ENCODE measurements around the gene ABCG2. TPM values are rescaled to one million over a fixed set of nuclear protein-coding genes. Genes with fewer than 3 reads are reported as not detected.

The ABCG2 gene
- polyA plus RNA-seq, 1 experiment, result 0.45 TPM

DNA sequence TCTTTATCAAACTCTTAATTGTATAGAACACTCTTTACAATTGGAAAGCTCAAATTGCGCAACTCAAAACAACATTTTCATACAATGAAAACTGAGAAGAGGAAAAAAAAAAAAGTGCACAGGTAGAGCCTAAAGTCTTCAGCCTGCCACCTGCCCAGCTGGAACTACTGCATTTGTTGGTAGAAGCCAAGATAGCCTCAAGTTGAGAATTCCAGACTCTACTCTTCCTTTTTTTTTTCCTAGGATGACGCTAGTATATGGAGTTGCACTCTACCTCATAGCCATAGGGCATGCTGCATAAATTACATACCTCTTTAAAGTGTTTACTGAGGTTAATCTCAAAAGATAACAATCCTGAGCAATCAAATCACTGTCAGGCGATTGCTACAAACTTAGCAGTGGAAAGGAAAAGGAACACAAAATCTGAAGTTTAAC is 13.6 kb downstream of the ABCG2 start:
- CTCF ChIA-PET, result interaction anchor here (0.6 kb wide), 2 partner anchors 22 to 37 kb away, joined by 4 read pairs; no protein-coding TSS in a partner anchor
- TF ChIP-seq, protein P1, sequence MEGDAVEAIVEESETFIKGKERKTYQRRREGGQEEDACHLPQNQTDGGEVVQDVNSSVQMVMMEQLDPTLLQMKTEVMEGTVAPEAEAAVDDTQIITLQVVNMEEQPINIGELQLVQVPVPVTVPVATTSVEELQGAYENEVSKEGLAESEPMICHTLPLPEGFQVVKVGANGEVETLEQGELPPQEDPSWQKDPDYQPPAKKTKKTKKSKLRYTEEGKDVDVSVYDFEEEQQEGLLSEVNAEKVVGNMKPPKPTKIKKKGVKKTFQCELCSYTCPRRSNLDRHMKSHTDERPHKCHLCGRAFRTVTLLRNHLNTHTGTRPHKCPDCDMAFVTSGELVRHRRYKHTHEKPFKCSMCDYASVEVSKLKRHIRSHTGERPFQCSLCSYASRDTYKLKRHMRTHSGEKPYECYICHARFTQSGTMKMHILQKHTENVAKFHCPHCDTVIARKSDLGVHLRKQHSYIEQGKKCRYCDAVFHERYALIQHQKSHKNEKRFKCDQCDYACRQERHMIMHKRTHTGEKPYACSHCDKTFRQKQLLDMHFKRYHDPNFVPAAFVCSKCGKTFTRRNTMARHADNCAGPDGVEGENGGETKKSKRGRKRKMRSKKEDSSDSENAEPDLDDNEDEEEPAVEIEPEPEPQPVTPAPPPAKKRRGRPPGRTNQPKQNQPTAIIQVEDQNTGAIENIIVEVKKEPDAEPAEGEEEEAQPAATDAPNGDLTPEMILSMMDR (IDR thresholded peaks at IDR 0.05; ENCODE audit: insufficient read depth, low read depth, low read length), result no peak
- POLR2A ChIA-PET, result no interaction called here
- DNase-seq (ENCODE audit: low read depth), result no peak
- no peak overlapping the region for H3K4me3 ChIP-seq (ENCODE audit: low read depth, low read length)
- no peaks in the 10 kb centered on the region for H3K27me3 ChIP-seq (ENCODE audit: control insufficient read depth, insufficient read depth, low read length)
- H3K36me3 ChIP-seq (ENCODE audit: control insufficient read depth, insufficient read depth, low read length), result no peaks in the 10 kb centered on the region

DNA sequence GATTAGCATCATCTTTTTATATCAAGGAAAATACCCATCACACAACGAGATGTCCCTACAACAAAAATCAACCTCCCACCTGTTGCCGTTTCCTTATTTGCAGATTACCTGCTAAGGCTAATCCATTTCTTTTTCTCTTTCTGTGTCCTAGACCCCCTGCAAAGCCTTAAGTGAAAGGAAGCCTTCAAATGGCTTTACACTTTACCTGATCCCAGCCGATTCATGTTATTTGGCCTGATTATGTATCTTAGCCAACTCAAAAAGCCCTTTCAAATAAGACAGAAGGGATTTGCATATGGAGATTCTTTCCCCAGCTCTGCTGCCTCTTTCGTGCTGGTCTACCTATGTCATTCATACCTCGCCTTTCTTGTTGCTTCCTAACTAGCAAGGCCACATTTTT is 14.4 kb downstream of the ABCG2 start:
- POLR2A ChIA-PET, result no interaction called here
- DNase-seq (ENCODE audit: low read depth), result no peak
- H3K4me3 ChIP-seq (ENCODE audit: low read depth, low read length), result no peak overlapping the region
- no peaks in the 10 kb centered on the region for H3K27me3 ChIP-seq (ENCODE audit: control insufficient read depth, insufficient read depth, low read length)
- H3K36me3 ChIP-seq (ENCODE audit: control insufficient read depth, insufficient read depth, low read length), result no peaks in the 10 kb centered on the region
- TF ChIP-seq, protein P1 (IDR thresholded peaks at IDR 0.05; ENCODE audit: insufficient read depth, low read depth, low read length), result no peak
- CTCF ChIA-PET, result no interaction called here

DNA sequence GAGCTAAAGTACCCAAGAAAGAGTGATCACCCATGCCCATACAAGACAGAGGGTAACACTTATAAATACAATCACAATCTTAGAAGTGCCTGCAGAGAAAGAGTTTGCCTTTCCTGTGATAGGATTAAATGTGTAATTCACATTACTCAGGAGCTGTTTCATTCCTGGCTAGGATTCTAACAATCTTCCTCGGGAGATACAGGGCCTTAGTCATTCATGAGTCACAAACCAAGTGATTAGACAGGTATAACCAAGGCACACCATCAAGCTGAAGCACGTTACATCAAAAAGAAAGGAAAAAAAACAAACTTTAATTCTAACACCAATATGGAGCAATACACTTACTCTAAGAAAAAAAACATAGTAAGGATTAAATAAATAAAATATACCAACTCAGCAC is 14.9 kb downstream of the ABCG2 start:
- Histone ChIP-seq H3K36me3 (ENCODE audit: control insufficient read depth, insufficient read depth, low read length) (no peaks in the 10 kb centered on the region), H3K4me3 (ENCODE audit: low read depth, low read length) (no peak overlapping the region), H3K27me3 (ENCODE audit: control insufficient read depth, insufficient read depth, low read length) (no peaks in the 10 kb centered on the region)
- ChIA-PET POLR2A (no interaction called here), CTCF (no interaction called here)
- TF ChIP-seq, protein P1 (IDR thresholded peaks at IDR 0.05; ENCODE audit: insufficient read depth, low read depth, low read length), result no peak
- DNase-seq (ENCODE audit: low read depth), result no peak

DNA sequence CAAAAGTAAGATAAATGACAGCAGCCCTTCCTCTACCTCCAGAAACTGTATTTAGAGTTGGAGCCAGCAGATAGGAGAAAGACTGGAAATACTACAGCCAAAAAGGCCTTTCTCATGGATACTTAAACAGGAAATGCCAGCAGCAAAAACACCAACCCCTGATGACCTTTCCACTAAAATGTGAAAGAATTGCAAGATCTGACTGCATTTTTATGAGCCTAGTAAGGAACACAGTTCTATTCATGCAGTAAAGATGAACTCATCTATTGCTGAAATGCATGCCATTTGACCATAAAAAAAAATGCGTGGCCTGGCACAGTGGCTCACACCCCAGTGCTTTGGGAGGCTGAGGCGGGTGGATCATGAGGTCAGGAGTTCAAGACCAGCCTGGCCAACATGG is 19.9 kb downstream of the ABCG2 start:
- CTCF ChIA-PET, result interaction anchor here (0.8 to 0.9 kb wide), 2 partner anchors 25 to 116 kb away, joined by 3 read pairs; no protein-coding TSS in a partner anchor
- no peak overlapping the region for H3K4me3 ChIP-seq (ENCODE audit: low read depth, low read length)
- H3K27me3 ChIP-seq (ENCODE audit: control insufficient read depth, insufficient read depth, low read length), result no peaks in the 10 kb centered on the region
- no peaks in the 10 kb centered on the region for H3K36me3 ChIP-seq (ENCODE audit: control insufficient read depth, insufficient read depth, low read length)
- POLR2A ChIA-PET, result no interaction called here
- TF ChIP-seq, protein P1 (IDR thresholded peaks at IDR 0.05; ENCODE audit: insufficient read depth, low read depth, low read length), result no peak
- peak; percentile 87 for DNase-seq (ENCODE audit: low read depth)

GRCh38 chr4:88137112-88137511 is 21.3 kb downstream of the ABCG2 start:
- POLR2A ChIA-PET, result no interaction called here
- TF ChIP-seq, protein P1 (IDR thresholded peaks at IDR 0.05; ENCODE audit: insufficient read depth, low read depth, low read length), result no peak
- CTCF ChIA-PET, result interaction anchor here (1.0 kb wide), 1 partner anchor 26 kb away, joined by 3 read pairs; no protein-coding TSS in a partner anchor
- H3K36me3 ChIP-seq (ENCODE audit: control insufficient read depth, insufficient read depth, low read length), result no peaks in the 10 kb centered on the region
- H3K4me3 ChIP-seq (ENCODE audit: low read depth, low read length), result no peak overlapping the region
- no peak for DNase-seq (ENCODE audit: low read depth)
- H3K27me3 ChIP-seq (ENCODE audit: control insufficient read depth, insufficient read depth, low read length), result no peaks in the 10 kb centered on the region

All from BJ (cell line).